HCT116 (cell line): ENCODE results near the gene FSD1.

Experiments
- CBX3 ChIP-seq: IDR thresholded peaks from 2 replicates; pipeline ENCODE4 v1.6.1; 2012; ENCODE audit warnings: low read depth
- CEBPB ChIP-seq: IDR thresholded peaks from 2 replicates; pipeline ENCODE4 v1.6.1; 2012; ENCODE audit warnings: low read depth
- EZH2 ChIP-seq: fragments of 200-600 bp; sonication (generic); IDR thresholded peaks from 2 replicates; pipeline ENCODE4 v1.6.1; 2017; ENCODE audit warnings: antibody characterized with exemption, mixed run types
- JUND ChIP-seq: IDR thresholded peaks from 2 replicates; pipeline ENCODE4 v1.6.1; 2012
- POLR2A ChIP-seq: IDR thresholded peaks from 2 replicates; pipeline ENCODE4 v1.7.0; 2011; ENCODE audit warnings: borderline replicate concordance; ENCODE audit not compliant: insufficient read depth, insufficient read length; ENCODE audit errors: extremely low read depth
- SIN3A ChIP-seq: IDR thresholded peaks from 2 replicates; pipeline ENCODE4 v1.6.1; 2012; ENCODE audit warnings: low read depth
- TCF7L2 ChIP-seq: IDR thresholded peaks from 2 replicates; pipeline ENCODE4 v1.7.0; 2011; ENCODE audit warnings: borderline replicate concordance, inconsistent platforms; ENCODE audit not compliant: insufficient read depth, insufficient read length; ENCODE audit errors: extremely low read depth
- YY1 ChIP-seq: IDR thresholded peaks from 2 replicates; pipeline ENCODE4 v1.6.1; 2011; ENCODE audit warnings: low read length, low read depth, moderate library complexity, mild to moderate bottlenecking; ENCODE audit not compliant: insufficient replicate concordance; ENCODE audit errors: extremely low read depth
- TF ChIP-seq, protein P1 (sequence below): IDR thresholded peaks from 2 replicates; pipeline ENCODE4 v1.6.1; 2012; ENCODE audit warnings: low read depth
- TF ChIP-seq, protein P2 (sequence below), 3 experiments: fragments of 200-600 bp in 1 of 3; sonication (generic) in 1 of 3; IDR thresholded peaks in 2 of 3; conservative IDR thresholded peaks in 1 of 3; 2 replicates each; pipeline ENCODE4 v1.5.1; 2012 to 2017; ENCODE audit warnings: low read depth in 2 of 3, low read length in 2 of 3, antibody characterized with exemption in 1 of 3, borderline replicate concordance in 1 of 3, control low read depth in 1 of 3, mild to moderate bottlenecking in 1 of 3, mixed read lengths in 1 of 3, mixed run types in 1 of 3, moderate library complexity in 1 of 3; ENCODE audit not compliant: insufficient read depth in 1 of 3
- TF ChIP-seq, protein P3 (sequence below): IDR thresholded peaks from 2 replicates; pipeline ENCODE4 v1.6.1; 2012

DNA sequence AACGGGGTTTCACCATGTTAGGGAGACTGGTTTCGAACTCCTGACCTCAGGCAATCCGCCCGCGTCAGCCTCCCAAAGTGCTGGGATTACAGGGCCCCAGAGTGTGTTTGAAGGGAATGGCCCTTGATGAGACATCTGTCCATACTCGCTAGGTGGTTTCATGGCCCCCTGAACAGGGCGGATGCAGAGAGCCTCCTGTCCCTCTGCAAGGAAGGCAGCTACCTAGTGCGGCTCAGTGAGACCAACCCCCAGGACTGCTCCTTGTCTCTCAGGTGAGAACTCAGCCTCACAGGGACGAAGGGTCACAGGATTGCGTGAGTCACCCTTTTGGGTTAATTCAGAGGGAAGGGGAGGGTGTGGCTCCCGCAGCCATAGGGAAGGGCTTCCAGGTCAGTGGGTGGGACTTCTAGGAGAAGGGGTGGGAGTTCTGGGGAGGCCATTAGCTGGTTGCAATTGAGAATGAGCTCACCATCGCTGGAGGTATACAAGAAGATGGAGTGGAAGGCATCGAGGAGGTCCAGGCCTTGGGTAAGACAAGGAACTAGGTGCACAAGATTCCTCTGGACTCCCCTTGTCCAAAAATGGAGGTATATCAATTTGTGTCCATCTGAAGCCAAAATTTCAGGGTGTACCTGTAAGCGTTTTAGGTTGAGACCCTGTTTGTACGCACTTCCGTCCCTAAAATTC, 16.2 kb upstream of the FSD1 start:
- TF ChIP-seq, protein P1, sequence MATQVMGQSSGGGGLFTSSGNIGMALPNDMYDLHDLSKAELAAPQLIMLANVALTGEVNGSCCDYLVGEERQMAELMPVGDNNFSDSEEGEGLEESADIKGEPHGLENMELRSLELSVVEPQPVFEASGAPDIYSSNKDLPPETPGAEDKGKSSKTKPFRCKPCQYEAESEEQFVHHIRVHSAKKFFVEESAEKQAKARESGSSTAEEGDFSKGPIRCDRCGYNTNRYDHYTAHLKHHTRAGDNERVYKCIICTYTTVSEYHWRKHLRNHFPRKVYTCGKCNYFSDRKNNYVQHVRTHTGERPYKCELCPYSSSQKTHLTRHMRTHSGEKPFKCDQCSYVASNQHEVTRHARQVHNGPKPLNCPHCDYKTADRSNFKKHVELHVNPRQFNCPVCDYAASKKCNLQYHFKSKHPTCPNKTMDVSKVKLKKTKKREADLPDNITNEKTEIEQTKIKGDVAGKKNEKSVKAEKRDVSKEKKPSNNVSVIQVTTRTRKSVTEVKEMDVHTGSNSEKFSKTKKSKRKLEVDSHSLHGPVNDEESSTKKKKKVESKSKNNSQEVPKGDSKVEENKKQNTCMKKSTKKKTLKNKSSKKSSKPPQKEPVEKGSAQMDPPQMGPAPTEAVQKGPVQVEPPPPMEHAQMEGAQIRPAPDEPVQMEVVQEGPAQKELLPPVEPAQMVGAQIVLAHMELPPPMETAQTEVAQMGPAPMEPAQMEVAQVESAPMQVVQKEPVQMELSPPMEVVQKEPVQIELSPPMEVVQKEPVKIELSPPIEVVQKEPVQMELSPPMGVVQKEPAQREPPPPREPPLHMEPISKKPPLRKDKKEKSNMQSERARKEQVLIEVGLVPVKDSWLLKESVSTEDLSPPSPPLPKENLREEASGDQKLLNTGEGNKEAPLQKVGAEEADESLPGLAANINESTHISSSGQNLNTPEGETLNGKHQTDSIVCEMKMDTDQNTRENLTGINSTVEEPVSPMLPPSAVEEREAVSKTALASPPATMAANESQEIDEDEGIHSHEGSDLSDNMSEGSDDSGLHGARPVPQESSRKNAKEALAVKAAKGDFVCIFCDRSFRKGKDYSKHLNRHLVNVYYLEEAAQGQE: no peak
- TF ChIP-seq, protein P2, sequence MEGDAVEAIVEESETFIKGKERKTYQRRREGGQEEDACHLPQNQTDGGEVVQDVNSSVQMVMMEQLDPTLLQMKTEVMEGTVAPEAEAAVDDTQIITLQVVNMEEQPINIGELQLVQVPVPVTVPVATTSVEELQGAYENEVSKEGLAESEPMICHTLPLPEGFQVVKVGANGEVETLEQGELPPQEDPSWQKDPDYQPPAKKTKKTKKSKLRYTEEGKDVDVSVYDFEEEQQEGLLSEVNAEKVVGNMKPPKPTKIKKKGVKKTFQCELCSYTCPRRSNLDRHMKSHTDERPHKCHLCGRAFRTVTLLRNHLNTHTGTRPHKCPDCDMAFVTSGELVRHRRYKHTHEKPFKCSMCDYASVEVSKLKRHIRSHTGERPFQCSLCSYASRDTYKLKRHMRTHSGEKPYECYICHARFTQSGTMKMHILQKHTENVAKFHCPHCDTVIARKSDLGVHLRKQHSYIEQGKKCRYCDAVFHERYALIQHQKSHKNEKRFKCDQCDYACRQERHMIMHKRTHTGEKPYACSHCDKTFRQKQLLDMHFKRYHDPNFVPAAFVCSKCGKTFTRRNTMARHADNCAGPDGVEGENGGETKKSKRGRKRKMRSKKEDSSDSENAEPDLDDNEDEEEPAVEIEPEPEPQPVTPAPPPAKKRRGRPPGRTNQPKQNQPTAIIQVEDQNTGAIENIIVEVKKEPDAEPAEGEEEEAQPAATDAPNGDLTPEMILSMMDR (IDR thresholded peaks at IDR 0.05 in 2 of 3, conservative IDR thresholded peaks at IDR 0.05 in 1 of 3; ENCODE audit: borderline replicate concordance in 1 of 3, insufficient read depth in 1 of 3, low read depth in 2 of 3, low read length in 2 of 3): no peak
- TF ChIP-seq JUND (no peak; the same call in 1 of the 2 replicates), CEBPB (no peak), EZH2 (no peak), TCF7L2 (no peak), POLR2A (no peak), CBX3 (no peak), SIN3A (no peak), YY1 (no peak)
- TF ChIP-seq, protein P3, sequence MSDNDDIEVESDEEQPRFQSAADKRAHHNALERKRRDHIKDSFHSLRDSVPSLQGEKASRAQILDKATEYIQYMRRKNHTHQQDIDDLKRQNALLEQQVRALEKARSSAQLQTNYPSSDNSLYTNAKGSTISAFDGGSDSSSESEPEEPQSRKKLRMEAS: no peak
